ENCODE results near the gene PRR35. TPM values are rescaled to one million over a fixed set of nuclear protein-coding genes. Genes with fewer than 3 reads are reported as not detected.

The PRR35 gene
- total RNA-seq, 4 donors from 2014 or later, result not detected

- TF ChIP-seq POLR2A (IDR thresholded peaks at IDR 0.05), result peak; percentile 19
- TF ChIP-seq POLR2AphosphoS5 (IDR thresholded peaks at IDR 0.05), result peak in 1 of 3 donors; percentile 3
- TF ChIP-seq CTCF (IDR thresholded peaks at IDR 0.05), result no peak
- H3K9me3 ChIP-seq, result no peaks in the 10 kb centered on the region
- in situ Hi-C loops (cut with MboI; ENCODE audit: low pct_ligation_motif_present in 1 of 4, low pct_unique_long_range_greater_than_20kb in 1 of 4, low sequenced_read_pairs in 3 of 4) (no loop called here), intact Hi-C loops (cut with DNase I; ENCODE audit: low total_unique reads) (no loop called here)
- 65 to 100% methylated on average over 1 to 31 of the region's 39 CpGs for WGBS, 2 donors (ENCODE audit: low coverage in 1 of 2)
- peak overlapping the region; percentile 87 to 94 (median 91) for H3K27ac ChIP-seq
- no peaks in the 10 kb centered on the region for H3K36me3 ChIP-seq
- H3K4me3 ChIP-seq, result no peak overlapping the region
- no peaks in the 10 kb centered on the region for H3K27me3 ChIP-seq
- peak; percentile 89 for DNase-seq
- H3K4me1 ChIP-seq, result peaks cover 9 to 42% (median 32%) of the 10 kb centered on the region in 4 donors
Measured at GRCh38 chr16:535446-536405, 24.5 kb upstream of the PRR35 start.

- Histone ChIP-seq H3K9me3 (no peaks in the 10 kb centered on the region), H3K36me3 (no peaks in the 10 kb centered on the region), H3K27ac (no peak overlapping the region), H3K27me3 (no peaks in the 10 kb centered on the region), H3K4me1 (peaks cover 5 to 32% (median 27%) of the 10 kb centered on the region in 4 donors), H3K4me3 (no peak overlapping the region)
- 92% methylated on average over 15 of the region's 17 CpGs; no CpG with 5 or more reads in 1 of the 2 donors for WGBS, 2 donors (ENCODE audit: low coverage in 1 of 2)
- DNase-seq, result no peak
- no peak for TF ChIP-seq EP300 (IDR thresholded peaks at IDR 0.05; ENCODE audit: low read depth)
- TF ChIP-seq POLR2AphosphoS5 (IDR thresholded peaks at IDR 0.05), result no peak
- no peak for TF ChIP-seq CTCF (IDR thresholded peaks at IDR 0.05)
- no peak for TF ChIP-seq POLR2A (IDR thresholded peaks at IDR 0.05)
- intact Hi-C loops (cut with DNase I; ENCODE audit: low total_unique reads) (no loop called here), in situ Hi-C loops (cut with MboI; ENCODE audit: low pct_ligation_motif_present in 1 of 4, low pct_unique_long_range_greater_than_20kb in 1 of 4, low sequenced_read_pairs in 3 of 4) (no loop called here)
Measured at GRCh38 chr16:536746-537145, 23.4 kb upstream of the PRR35 start.

- TF ChIP-seq EP300 (IDR thresholded peaks at IDR 0.05; ENCODE audit: low read depth) (no peak), POLR2AphosphoS5 (IDR thresholded peaks at IDR 0.05) (no peak), POLR2A (IDR thresholded peaks at IDR 0.05) (no peak), CTCF (IDR thresholded peaks at IDR 0.05) (no peak)
- intact Hi-C loops (cut with DNase I; ENCODE audit: low total_unique reads) (no loop called here), in situ Hi-C loops (cut with MboI; ENCODE audit: low pct_ligation_motif_present in 1 of 4, low pct_unique_long_range_greater_than_20kb in 1 of 4, low sequenced_read_pairs in 3 of 4) (no loop called here)
- H3K36me3 ChIP-seq, result no peaks in the 10 kb centered on the region
- no peak overlapping the region for H3K27ac ChIP-seq
- H3K4me3 ChIP-seq, result no peak overlapping the region
- no peaks in the 10 kb centered on the region for H3K27me3 ChIP-seq
- 95 to 97% methylated on average over 22 to 56 of the region's 60 CpGs for WGBS, 2 donors (ENCODE audit: low coverage in 1 of 2)
- H3K9me3 ChIP-seq, result no peaks in the 10 kb centered on the region
- DNase-seq, result no peak
- H3K4me1 ChIP-seq, result peaks cover 5 to 32% (median 27%) of the 10 kb centered on the region in 4 donors
Measured at GRCh38 chr16:537415-538335, 22.5 kb upstream of the PRR35 start.

Measured in transverse colon (tissue), 4 donors.